ENCODE results near the gene ADGRF1.
"Not testable (repeated sequence)": the region's sequence is repeated elsewhere in the genome, so short reads cannot be mapped to it uniquely, and the experiment has no call there.

ADGRF1 gene

DNA sequence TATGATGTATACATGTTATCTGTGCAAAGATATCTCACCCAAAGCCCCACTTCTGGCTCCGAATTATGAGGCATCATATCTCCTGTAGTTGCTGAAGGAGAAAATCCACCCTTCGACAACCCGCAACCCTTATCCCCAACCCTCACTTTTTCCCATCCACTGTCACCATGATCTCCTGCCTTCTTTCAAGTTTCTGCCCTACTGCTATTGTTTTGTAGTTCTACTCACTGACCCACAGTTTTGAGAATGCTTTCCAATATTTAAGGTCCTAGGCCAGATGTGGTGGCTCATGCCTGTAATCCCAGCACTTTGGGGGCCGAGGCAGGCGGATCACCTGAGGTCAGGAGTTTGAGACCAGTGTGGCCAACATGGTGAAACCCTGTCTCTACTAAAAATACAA is 22.2 kb downstream of the ADGRF1 start:
- DNase-seq = no peak

- DNase-seq = no peak
Measured at GRCh38 chr6:47016909-47017308, 25.2 kb downstream of the ADGRF1 start.

- no peak for DNase-seq
Measured at GRCh38 chr6:47016261-47016660, 25.9 kb downstream of the ADGRF1 start.

GRCh38 chr6:47014401-47014800 is 27.7 kb downstream of the ADGRF1 start:
- DNase-seq = no peak

DNA sequence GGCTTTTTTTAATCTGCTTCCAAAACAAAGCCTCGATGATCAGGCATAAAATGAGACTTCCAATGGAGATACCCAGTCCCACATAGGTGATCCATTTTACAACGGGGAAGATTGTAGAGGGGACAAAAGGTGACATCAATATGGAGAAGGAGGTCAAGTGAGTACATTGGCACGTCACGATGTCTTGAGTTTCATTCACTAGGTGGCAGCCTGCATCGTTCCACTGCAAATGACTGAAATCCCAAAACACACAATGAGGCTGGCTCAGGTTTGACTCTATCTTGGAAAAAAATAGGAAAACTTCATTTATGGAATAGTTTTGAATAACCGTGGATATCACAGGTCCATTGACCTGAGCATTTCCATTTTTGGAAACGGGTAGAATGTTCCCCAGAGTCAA is 32.5 kb downstream of the ADGRF1 start:
- DNase-seq = no peak

DNA sequence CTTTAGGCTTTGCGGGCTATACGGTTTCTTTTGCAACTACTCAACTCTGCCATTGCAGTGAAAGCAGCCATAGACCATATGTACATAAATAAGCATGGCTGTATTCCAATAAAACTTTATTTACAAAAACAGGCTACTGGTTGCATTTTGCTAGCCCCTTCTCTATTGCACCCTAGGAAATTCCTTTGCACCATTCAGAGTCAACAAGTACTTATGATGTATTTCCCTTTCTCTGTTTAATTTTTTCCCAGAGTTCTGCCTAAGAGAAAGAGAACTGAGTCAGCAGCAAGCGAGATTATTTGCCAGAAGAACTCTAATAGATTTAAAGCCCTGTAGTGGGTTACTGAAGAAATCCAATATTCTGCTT is 33.8 kb downstream of the ADGRF1 start:
- no peak for DNase-seq

DNA sequence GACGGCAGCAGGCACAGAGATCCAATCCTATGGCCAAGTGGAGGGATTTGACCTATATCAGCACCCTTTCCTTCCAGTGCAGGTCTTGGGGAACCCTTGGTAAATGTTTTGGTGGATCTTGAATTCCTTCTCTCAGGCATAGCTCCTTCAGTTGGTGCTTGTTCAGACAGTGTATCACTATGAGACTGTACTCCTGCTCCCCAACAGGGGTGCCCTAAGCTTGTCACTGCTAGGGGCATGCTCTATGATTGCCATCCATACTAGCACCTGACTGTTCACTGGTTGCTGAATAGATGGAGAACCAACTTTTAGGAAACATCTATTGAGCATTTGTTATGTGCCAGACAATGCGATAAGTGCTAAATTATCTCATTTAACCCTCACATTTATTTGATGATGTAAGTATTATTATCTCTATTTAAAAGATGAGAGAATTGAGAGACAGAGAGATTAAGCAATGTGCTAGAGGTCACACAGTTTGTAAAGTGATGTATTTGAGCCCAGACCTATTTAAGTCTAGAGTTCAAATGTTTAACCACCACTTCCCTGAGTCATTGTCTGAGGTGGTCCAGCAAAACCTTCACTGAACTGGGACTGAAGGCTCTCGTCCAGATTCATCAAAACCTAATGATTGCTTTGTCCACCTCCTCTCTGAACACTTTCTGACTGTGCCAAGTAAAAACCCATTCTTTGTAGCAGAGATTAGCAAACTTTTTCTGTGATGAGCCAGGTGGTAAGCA is 34.3 kb downstream of the ADGRF1 start:
- no peak for DNase-seq

DNA sequence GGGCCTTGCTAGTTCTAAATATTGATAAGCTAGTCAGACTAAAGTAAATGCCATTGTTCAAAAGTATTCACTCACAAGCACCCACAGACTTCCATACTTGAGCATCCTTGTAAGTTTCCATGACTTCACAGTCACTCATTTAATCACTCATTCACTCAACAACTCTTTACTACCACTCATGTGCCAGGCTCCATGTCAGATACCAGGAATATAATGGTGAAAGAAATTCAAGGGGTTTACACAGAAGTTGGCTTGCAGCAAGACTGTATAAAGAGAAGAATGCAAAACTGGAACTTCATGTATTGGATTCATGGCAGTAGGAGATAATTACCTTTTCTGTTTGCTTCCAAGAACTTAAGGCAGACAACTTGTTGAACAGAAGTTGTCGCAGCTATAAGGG is 36.6 kb downstream of the ADGRF1 start:
- DNase-seq = no peak

- DNase-seq = no peak
Measured at GRCh38 chr6:47004463-47004862, 37.7 kb downstream of the ADGRF1 start.

DNA sequence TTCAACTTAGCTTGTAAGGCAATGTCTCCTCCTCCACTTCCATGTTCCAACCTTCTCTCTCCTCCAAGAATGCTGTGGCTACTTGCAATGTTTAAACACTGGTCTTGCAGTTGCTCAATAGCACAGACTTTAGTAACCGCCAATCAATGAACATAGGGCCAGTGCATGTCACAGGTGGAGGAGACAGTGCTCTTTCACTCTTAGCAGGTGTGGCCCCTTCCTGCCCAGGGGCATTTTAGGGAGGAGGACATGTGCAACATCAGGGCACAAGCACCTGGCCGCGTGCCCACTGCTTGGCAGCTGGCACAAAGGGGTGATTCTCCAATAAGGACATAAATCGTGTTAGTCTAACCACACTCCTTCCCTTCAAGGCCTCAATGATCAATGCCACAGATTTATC is 41.3 kb downstream of the ADGRF1 start:
- no peak for DNase-seq

DNA sequence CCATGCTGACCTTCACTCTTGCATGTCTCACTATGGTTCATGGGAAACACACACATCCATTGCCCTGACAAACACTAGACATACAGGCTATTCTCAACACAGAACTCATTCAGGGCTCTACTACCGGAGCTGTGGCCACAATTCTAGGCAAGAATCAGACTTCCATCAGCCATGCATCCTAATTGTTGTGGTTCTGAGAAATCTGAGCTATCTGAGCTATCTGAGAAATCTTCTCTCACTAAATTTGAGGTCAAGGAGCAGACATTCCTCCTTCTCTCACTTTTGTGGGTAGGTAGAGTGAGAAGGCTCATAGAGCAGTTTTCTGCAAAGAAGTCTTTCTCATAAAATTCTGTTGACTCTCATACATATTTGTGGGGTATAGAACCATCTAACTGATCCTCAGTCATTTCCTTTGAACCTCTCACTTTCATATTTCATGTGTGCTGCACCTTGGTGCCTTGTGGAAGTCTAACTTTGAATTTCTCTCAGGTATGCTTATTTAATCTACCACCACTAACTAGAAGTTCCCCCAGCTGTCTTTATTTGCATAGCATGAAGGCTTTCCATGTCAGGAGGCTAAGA is 43.6 kb downstream of the ADGRF1 start:
- no peak for DNase-seq

DNA sequence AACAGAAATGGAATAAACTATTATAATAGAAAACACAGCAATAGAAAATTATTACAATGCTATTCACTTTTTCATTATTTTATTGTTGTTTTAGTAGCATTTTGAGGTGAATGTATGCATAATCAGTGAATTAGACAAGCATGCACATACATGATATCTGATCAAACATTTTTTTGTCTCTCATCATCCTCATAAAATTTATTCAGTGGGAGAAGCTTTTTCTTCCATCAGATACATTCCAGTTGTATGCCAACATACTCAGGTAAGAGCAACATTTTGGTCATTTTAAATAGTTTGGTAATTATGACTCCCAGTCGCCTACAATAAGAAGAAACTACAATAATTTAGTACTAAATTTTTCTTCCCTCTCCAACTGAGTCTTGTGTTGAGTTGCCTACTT is 44.5 kb downstream of the ADGRF1 start:
- no peak for DNase-seq

- DNase-seq = no peak
Measured at GRCh38 chr6:46996860-46997641, 45.1 kb downstream of the ADGRF1 start.

DNA sequence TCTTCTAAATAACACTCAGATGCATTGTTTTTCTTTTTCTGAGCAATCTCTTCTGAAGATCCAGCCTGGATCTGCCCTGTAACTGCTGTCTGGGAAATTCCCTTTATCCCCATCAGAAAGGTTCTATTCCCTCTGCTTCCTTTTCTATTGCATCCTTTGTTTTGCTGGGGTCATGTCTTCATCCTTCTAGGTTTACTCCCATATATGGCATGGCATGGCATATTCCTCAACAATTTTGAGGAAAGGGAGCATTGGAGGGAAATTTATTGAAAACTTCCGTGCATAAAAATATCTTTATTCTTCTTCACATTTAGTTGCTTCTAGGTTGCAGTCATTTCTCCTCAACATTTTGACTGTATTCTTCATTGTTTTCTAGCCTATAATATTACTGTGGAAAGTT is 47.2 kb downstream of the ADGRF1 start:
- no peak for DNase-seq

GRCh38 chr6:46993846-46994245 is 48.3 kb downstream of the ADGRF1 start:
- DNase-seq = no peak

DNA sequence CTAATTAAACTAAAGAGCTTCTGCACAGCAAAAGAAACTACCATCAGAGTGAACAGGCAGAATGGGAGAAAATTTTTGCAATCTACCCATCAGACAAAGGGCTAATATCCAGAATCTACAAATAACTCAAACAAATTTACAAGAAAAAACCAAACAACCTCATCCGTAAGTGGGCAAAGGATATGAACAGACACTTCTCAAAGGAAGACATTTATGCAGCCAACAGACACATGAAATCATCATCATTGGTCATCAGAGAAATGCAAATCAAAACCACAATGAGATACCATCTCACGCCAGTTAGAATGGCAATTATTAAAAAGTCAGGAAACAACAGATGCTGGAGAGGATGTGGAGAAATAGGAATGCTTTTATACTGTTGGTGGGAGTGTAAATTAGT is 49.7 kb downstream of the ADGRF1 start:
- DNase-seq = not testable (repeated sequence)

GRCh38 chr6:46990818-46991510 is 51.2 kb downstream of the ADGRF1 start:
- DNase-seq = peak; percentile 32

DNA sequence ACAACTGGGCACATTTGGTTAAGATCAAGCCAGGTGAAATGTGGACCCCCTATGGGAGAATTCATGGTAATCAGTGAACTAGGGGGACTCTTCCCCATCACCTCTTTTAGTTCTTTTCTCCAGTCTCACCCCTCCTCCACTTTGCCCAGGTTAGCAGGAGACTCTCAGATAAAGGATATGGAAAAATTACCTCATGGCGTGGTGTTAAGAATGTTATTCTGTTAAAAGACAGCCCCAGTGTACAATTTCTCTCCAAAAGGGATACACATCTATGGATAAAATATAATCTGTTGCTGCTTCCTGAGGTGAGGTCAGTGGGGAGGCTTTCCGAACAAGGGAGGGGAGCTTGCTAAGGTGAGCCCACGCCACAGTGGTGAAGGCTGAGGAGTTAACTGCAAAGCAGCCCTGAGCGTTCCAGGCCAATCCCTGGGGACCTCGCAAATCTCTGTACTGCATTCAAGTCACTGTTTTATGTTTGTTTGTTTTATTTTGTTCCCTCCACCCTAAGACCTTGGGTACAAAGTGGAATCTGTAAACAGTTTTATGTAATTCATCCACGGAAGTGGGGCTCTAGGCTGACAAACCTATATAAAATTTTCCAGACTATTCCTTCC is 52.0 kb downstream of the ADGRF1 start:
- DNase-seq = no peak

DNA sequence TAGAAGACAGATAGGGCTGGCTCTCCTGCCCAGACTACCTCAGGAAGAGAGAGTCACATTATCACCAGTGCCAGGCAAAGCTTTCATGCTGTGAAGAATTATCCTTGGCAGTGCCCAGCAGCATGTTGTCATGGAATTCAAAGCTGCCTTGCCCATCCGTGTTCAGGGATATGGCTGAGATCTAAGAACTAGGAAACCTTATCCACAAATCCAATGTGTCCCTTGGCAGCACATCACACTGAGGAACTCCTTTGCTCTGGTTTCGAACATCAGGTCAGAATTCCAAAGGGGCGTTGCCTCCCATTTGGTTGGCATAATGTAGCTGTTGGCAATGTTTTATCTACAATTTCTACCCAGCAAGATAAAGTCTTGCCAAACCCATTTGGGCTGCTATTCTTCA is 52.7 kb downstream of the ADGRF1 start:
- DNase-seq = no peak

- no peak for DNase-seq
Measured at GRCh38 chr6:46985943-46986342, 56.2 kb downstream of the ADGRF1 start.

- no peak for DNase-seq
Measured at GRCh38 chr6:46983007-46983411, 59.1 kb downstream of the ADGRF1 start.

DNA sequence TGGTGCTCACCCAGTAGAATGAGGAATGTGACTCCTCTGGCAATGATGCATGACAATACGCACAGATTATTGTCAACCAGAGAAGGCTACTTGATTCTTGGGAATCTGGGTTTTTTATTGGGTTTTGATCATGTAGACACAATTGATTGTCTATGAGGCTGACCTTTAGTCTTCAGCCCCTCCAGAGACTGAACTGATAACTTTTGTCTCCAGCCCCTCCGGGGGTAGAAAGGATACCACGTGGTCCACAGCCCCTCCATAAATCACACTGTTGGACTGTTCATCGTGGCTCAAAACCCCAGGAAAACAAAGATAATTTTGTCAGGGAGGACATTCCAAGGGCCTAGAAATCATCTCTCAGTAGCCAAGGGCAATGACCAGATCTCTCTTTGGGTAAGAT is 62.9 kb downstream of the ADGRF1 start:
- no peak for DNase-seq

- no peak for DNase-seq
Measured at GRCh38 chr6:46974786-46975185, 67.3 kb downstream of the ADGRF1 start.

All from RPMI8226 (cell line).